HK-2 (cell line): ENCODE measurements around the gene RWDD4.

Source experiments
- DNase-seq: peaks from one replicate; pipeline ENCODE4 v3.0.0-alpha.2; 2018; ENCODE audit not compliant: unreplicated experiment

RWDD4 gene

DNA sequence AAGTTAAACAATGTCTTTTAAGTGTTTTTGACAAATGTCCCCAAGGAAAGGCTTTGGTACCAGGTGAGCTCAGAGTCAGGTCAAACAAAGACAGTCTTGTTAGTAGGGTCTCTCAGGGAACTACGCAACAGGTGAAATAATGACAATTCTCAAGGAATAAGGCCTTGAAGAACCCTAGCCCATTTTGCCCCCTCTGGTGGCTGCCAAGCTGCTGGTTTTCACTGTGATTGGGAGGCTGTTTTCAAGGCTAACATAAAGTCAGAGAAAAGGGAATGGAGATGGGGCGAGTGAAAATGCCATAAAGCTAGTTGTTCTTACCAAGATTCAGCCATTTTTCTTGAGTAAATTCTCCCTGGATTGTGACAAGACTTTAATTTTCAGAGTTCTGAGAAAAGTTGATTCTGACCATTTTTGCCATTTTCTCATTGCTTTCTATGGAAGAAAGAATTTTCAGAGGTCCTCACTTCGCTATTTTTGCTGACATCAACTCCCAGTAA is 58.7 kb downstream of the RWDD4 start:
- no peak for DNase-seq

DNA sequence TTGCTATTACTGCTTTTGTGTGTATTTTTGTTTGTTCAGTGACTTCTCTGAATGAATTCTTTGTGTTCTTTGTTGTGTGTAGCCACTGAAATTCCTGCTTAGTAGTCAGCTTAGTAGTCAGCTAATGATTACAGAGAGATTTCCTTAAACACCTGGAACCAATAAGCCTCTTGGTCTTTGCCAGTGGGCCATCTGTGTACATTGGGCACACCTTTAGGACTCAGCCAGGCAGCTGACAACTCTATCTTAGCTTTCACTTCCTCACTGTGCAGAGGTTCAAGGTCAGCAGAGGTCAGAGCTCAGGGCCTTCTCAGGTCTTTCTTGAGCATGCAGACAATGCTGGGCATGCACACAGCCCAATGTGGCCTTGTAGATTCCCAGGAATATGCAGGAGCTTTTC is 59.3 kb downstream of the RWDD4 start:
- no peak for DNase-seq

DNA sequence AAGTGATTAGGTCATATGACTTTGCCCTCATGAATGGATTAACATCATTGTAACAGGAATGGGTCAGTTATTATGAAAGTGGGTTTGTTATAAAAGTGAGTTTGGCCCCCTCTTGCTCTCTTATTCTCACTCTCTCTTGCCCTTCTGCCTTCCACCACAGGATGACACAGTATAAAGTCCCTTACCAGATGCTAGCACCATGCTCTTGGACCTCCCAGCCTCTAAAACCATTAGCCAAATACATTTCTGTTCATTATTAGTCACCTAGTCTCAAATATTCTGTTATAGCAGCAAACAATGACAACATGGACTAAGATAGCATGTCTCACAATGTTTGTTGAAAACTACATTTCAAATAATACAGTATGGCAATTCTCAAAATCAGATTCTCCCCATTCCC is 59.7 kb downstream of the RWDD4 start:
- no peak for DNase-seq

DNA sequence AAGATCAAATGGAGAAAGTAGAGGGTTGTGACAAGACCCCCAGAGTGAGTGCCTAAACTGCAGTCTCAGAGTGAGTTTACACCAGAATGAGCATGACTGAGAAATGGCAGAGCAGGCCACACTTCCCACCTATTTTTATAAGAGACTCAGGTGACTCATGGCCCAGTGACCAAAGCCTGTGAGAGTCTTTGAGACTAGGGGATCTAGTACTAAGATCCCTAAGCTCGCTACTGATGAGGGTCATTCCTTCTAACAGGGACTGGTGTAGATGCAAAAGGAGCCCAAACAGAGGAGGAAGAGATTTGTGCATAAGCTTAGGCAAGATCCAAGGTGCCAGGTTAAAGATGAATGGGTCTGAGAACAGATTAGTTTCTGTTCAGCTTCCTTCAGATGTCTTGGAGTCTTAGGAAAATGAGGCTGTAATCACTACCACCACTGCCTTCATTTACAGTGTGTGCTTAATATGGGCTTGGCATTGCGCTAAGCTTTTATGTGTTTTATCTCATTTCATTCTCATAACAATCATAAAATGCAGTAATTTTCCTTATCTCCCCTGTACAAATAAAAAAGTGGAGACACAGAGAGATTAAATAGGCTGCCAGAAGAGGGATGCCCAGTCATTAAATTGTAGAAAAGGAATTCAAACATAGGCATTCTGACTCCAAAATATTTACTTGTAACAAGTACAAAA is 62.8 kb downstream of the RWDD4 start:
- DNase-seq: no peak

DNA sequence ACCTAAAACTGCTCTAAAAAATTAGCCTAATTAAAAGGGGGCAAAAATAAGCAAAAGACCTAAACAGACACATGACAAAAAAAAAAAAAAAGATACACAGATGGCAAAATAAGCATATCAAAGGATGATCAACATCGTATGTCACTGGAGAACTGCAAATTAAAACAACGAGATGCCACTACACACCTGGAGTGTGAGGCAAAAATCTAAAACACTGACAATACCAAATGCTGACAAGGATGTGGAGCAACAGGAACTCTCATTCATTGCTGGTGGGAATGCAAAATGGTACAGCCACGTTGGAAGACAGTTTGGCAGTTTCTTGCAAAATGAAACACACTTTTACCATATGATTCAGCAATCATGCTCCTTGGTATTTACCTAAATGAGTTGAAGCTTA is 64.2 kb downstream of the RWDD4 start:
- DNase-seq: no peak

DNA sequence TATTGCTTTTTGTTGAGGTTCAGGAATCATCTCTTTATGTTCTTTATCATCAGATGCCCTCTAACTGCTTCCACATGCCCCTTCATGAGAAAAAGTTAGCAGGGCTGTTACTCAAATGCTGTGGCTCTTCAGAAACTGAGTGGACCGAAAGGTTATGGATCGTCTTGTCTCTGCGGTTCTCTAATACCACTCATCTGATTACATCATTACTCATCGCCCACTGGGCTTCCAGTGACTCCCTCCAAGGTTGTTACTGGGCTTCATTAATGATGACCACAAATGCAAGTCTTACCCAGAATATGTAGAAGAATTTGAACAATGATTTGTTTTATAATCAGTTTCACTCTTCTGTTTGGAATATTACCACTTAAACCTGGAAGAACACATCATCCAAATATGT is 67.7 kb downstream of the RWDD4 start:
- no peak for DNase-seq
